Measurements from ENCODE around the gene PSD2. TPM values are rescaled to one million over a fixed set of nuclear protein-coding genes. Genes with fewer than 3 reads are reported as not detected.

The PSD2 gene
- total RNA-seq, 1 experiment from 2014 or later, result 0.22 TPM

- Histone ChIP-seq H3K23me2 (ENCODE audit: insufficient read length, low read depth, low read length, poor library complexity, severe bottlenecking) (no peaks in the 10 kb centered on the region), H2BK12ac (ENCODE audit: insufficient read length, low read depth, low read length) (no peak overlapping the region), H3K18ac (ENCODE audit: insufficient read length, low read depth, low read length) (no peak overlapping the region), H3K9me3 (ENCODE audit: control insufficient read depth, low read depth, low read length) (no peaks in the 10 kb centered on the region), H3K27ac (ENCODE audit: insufficient read length, low read depth, low read length) (no peak overlapping the region), H4K20me1 (ENCODE audit: control insufficient read depth, insufficient read depth, insufficient read length) (no peaks in the 10 kb centered on the region), H3K9ac (ENCODE audit: extremely low read depth, insufficient read length, low read length) (no peak overlapping the region), H3K79me2 (ENCODE audit: insufficient read depth, low read length) (no peaks in the 10 kb centered on the region), H3K4ac (ENCODE audit: low read depth, low read length) (no peak overlapping the region), H2BK20ac (ENCODE audit: low read depth, low read length, poor library complexity, severe bottlenecking) (no peak overlapping the region), H4K5ac (ENCODE audit: insufficient read length, low read depth, low read length) (no peak overlapping the region), H3K4me2 (ENCODE audit: insufficient read depth, insufficient read length, low read length) (no peak overlapping the region), H2AFZ (ENCODE audit: low read length) (no peak overlapping the region), H3T11ph (ENCODE audit: low read length) (no peak overlapping the region), H2BK120ac (ENCODE audit: low read depth, low read length, poor library complexity, severe bottlenecking) (no peak overlapping the region), H2BK5ac (ENCODE audit: insufficient read length, low read length) (no peak overlapping the region), H4K8ac (replicated peaks; ENCODE audit: insufficient read length, low read depth, low read length) (no peak overlapping the region), H4K91ac (ENCODE audit: insufficient read length, low read depth, low read length) (no peak overlapping the region), H3K23ac (ENCODE audit: insufficient read length, low read depth, low read length) (peak overlapping the region; percentile 4), H3K27me3 (ENCODE audit: insufficient read depth, low read length) (peaks cover 3% of the 10 kb centered on the region; the same call in 1 of the 2 replicates), H3K14ac (ENCODE audit: insufficient read depth, low read length) (no peak overlapping the region), H3K56ac (ENCODE audit: insufficient read length, low read depth, low read length) (no peak overlapping the region), H2BK15ac (ENCODE audit: low read depth, low read length) (no peak overlapping the region), H3K79me1 (ENCODE audit: insufficient read depth, low read depth, low read length, poor library complexity, severe bottlenecking) (no peaks in the 10 kb centered on the region), H3K4me1 (ENCODE audit: insufficient read depth, low read length) (no peaks in the 10 kb centered on the region), H2AK5ac (ENCODE audit: insufficient read length, low read length) (no peak overlapping the region)
- TF ChIP-seq CTCF (conservative IDR thresholded peaks at IDR 0.05), result no peak
- H3K9me3 Mint-ChIP-seq, result no peaks in the 10 kb centered on the region; a peak in 2 of 5 replicates
- no peak overlapping the region for H3K27ac Mint-ChIP-seq
- no CpG with 5 or more reads among the region's 17 CpGs for WGBS (ENCODE audit: extremely low coverage, insufficient read length, low lambda C conversion rate)
- H3K27me3 Mint-ChIP-seq (ENCODE audit: low read depth), result peaks cover 59% of the 10 kb centered on the region
- no peak for DNase-seq
- no peaks in the 10 kb centered on the region for H3K36me3 Mint-ChIP-seq (ENCODE audit: insufficient read depth in 1 of 3, low read depth in 3 of 3)
- H3K4me3 Mint-ChIP-seq, result no peak overlapping the region
- H3K4me1 Mint-ChIP-seq, result 0 out of 4 replicates have a peak, but pooled peaks cover 2% of the 10 kb centered on the region in 2 experiments
Observed at GRCh38 chr5:139804800-139805397, 9.3 kb downstream of the PSD2 start.

Measured in H9 (cell line).